Right cardiac atrium (tissue), 5 donors: ENCODE measurements around the gene VASH1. TPM values are rescaled to one million over a fixed set of nuclear protein-coding genes. Genes with fewer than 3 reads are reported as not detected.
A peak's percentile ranks its signal among the peaks of the same experiment; 100 is the strongest.

Experiments used
- ATAC-seq, 2 donors: fragments of 200-7000 bp; cut with Tn5 transposase; one replicate each; pipeline versions ENCODE4 v1.8.0 to v1.9.1; 2020; ENCODE audit warnings: moderate library complexity in 2 of 2, mild to moderate bottlenecking in 1 of 2
- DNase-seq, 3 donors: peaks; one replicate each; pipeline ENCODE4 v3.0.0-alpha.2; 2020
- H3K27ac ChIP-seq: one replicate; pipeline ENCODE4 v1.5.1; 2013; ENCODE audit warnings: mild to moderate bottlenecking, low read length, control low read depth, moderate library complexity
- H3K27me3 ChIP-seq: one replicate; pipeline ENCODE4 v1.6.1; 2013; ENCODE audit not compliant: control insufficient read depth, insufficient read depth
- H3K4me1 ChIP-seq: one replicate; pipeline ENCODE4 v1.6.1; 2013; ENCODE audit warnings: low read length; ENCODE audit not compliant: control insufficient read depth, insufficient read depth
- H3K4me3 ChIP-seq: one replicate; pipeline ENCODE4 v1.5.1; 2013; ENCODE audit warnings: low read length, control low read depth
- H3K9me3 ChIP-seq: one replicate; pipeline ENCODE4 v1.6.1; 2013; ENCODE audit warnings: low read length; ENCODE audit not compliant: control insufficient read depth
- WGBS: extraction: QIAGEN DNeasy Blood & Tissue Kit; methylation state at CpG from one replicate; pipeline ENCODE4 v1.1.7; 2013; 5-methylcytosine and 5-hydroxymethylcytosine counted together
- intact Hi-C, 4 donors: fragments of 100-400 bp; cut with DNase I; formaldehyde crosslinking; loops; one replicate each; pipeline versions ENCODE4 v1.11.0 to v1.14.0; 2022 to 2023
- polyA plus RNA-seq: library from polyadenylated mRNA; stranded (reverse); fragments of 200-250 nt; gene quantifications from one replicate; pipeline ENCODE4 v1.2.3, GENCODE V29; 2013
- total RNA-seq, 4 donors: library from RNA; stranded (reverse); fragmentation: NEBNext Ultra II Directional; extraction: Animal tissue kit (Norgen Biotek cat#: 25700); gene quantifications; one replicate each; pipeline ENCODE4 v1.2.1, GENCODE V29; 2021
- donor health status: healthy with polysubstance abuse.
- donor health status: DM: no; HTN: yes; CAD: no.
- donor health status: DM: no; HTN: no; CAD: no.
- donor health status: DM: no; HTN: yes; CAD: no; lungs with severe emphysema.
- donor health status: DM: yes; HTN: yes; CAD: no.

VASH1 gene
- total and polyA plus RNA-seq, 5 donors, result 23.1 to 85.2 (median 36.3) TPM

DNA sequence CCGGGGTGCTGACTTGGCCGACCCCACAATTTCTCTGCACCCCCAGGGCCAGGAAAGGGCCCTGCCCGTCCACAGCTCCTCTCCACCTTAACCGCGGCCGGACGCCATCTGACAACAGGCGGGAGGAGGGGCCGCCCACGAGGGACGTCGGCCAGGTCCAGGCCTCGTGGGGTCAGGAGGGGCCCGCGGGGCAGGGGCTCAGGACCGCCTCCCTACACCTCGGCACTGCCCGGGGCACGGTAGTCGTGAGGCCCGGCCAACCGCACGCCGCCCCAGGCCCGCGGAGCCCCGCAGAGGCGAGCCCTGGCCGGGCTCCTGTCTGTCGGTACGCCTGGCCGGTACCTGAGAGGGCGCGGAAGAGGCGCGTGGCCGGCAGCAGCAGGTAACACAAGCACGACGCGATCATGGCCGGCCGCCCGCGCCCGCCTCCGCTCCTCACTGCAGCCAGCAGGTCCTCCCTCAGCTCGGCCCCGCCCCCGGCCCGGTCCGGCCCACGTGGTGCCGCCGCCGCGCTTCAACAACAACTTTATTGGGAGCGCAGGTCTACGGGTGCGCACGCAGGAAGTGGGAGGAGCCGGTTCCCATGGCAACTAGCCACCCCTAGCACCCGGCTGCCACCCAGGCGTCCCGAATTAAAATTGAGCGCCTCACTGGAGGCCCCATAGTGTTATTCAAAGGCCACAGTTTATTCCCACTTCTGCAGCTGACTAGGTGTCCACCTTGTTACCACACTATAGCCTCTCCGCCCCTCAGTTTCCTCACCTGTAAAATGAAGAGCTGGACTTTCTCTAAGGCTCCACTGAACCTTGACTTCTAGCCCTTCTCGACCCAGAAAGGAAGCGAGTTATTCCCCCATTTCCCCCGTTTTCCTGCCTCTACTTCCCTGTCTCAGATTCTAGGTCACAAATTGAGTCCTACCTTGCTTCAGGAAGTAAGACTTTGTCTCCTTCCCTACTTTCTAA lies 51.4 kb downstream of the VASH1 start, which contains the start of gene ANGEL1:
Gene ANGEL1 (minus strand): TSS at position 461 of the 962 bp plus-strand sequence. CDS start 55 bp downstream, at position 406.
- WGBS, result 4% methylated on average over 69 of the region's 69 CpGs
- peak within 1 kb of the TSS; percentile 83 for H3K4me3 ChIP-seq
- intact Hi-C loops, result no loop called here

DNA sequence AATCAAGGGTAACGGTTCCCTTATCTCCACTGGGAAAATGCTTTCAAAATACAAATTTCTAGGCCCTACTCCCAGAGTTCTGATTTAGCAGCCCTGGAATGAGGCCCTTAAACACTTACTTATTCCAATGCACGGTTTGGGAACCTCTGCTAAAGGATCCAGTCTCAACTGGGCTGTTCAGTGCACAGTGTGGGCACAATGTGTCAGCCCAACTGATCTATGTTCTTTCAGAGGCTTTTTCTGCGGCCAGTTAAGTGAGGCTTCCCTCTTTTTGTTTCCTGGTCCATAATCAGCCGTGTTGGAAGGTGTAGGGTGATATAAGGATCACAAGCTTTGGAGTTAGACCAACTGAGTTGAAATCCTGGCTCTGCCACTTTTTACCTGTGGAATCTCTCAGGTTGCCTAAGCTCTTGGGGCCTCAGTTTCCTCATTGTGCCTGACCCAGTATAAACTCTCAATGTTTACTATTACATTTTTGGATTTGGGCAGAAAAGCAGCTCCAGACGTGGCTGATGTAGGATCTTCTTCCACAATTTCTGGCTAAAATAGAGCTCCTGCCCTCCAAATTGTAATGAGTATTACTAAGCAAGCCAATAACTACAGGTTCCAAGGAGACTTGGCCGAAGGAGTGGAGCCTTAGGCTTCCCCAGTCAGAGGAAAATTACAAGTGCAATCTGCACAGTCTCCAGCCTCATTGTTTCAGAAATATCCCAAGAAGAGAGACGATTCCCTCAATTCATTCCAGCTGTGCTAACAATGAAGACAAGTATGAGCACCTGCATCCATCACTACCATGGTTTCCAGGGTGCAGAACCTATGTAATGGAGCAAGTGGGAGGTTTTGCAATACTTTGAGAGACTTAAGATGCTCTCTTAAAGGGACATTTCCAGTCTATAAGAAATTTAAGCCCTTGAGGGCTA lies 53.7 kb downstream of the VASH1 start:
- ATAC-seq, result no peak

More for the DNA sequence above, 51.4 kb downstream of the VASH1 start, which contains the start of gene ANGEL1:
- ATAC-seq (peak; percentile 94), DNase-seq (peak; percentile 96 to 99 (median 99))
- peak within 1 kb of the TSS; percentile 80 for H3K27ac ChIP-seq
- no peaks in the 10 kb centered on the region for H3K9me3 ChIP-seq
- no peaks in the 10 kb centered on the region for H3K4me1 ChIP-seq
- no peaks in the 10 kb centered on the region for H3K27me3 ChIP-seq

DNA sequence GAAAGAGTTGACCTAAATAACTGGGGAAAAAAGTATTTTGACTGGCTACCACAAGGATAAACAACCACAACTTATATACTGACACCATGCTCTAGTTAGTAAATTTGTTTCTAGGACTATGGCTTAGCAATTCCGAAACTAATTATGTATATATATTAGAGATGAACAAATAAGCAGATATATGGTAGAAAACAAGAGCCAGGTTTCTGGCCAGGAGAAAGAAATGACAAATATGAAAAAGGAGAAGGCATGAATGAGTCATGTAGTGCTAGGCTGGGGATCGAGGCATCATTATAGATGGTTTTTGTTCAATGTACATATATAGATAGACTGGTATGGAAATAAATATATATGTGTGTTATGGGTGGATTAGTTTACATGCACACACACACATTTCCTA lies 59.4 kb downstream of the VASH1 start:
- ATAC-seq (no peak), DNase-seq (no peak)
- Histone ChIP-seq H3K4me3 (no peak overlapping the region), H3K9me3 (no peaks in the 10 kb centered on the region), H3K27me3 (no peaks in the 10 kb centered on the region), H3K27ac (no peak overlapping the region), H3K4me1 (no peaks in the 10 kb centered on the region)
- 89% methylated on average over 2 of the region's 2 CpGs for whole genome bisulfite sequencing
- intact Hi-C loops, result no loop called here

More for the DNA sequence above, 53.7 kb downstream of the VASH1 start:
- no peaks in the 10 kb centered on the region for H3K4me1 ChIP-seq
- H3K27ac ChIP-seq, result peak overlapping the region; percentile 15
- intact Hi-C loops, result no loop called here
- H3K4me3 ChIP-seq, result no peak overlapping the region
- H3K27me3 ChIP-seq, result no peaks in the 10 kb centered on the region
- 65% methylated on average over 7 of the region's 7 CpGs for WGBS
- no peaks in the 10 kb centered on the region for H3K9me3 ChIP-seq
- DNase-seq, result no peak

DNA sequence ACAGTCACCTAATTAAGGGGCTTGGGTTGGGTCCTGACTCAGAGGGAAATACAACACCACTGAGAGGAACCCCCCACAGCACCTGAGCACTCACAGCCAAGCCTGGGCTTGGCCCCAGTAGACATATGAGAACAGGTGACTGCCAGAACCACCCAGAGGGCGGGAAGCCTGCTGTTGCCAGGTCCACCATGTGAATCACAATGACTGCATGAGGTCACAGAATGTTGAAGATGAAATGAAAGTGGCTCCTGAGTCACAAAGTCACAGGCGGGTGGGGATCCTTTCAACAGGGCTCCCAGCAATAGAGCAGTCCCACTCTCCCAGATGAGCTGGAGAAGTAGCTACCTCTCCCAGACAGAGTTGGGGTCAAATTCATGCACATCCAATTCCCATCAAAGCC lies 64.9 kb downstream of the VASH1 start, which contains the start of gene LRRC74A:
Gene LRRC74A (plus strand): TSS at position 287 of the 400 bp plus-strand sequence. CDS start 290 bp downstream, outside the sequence.
- no peak within 1 kb of the TSS for H3K4me3 ChIP-seq
- WGBS, result 95% methylated on average over 2 of the region's 2 CpGs
- no peaks in the 10 kb centered on the region for H3K9me3 ChIP-seq
- no peak for DNase-seq
- no peak for ATAC-seq
- no peak within 1 kb of the TSS for H3K27ac ChIP-seq
- intact Hi-C loops, result no loop called here
- peaks cover 3% of the 10 kb centered on the region for H3K4me1 ChIP-seq
- no peaks in the 10 kb centered on the region for H3K27me3 ChIP-seq

DNA sequence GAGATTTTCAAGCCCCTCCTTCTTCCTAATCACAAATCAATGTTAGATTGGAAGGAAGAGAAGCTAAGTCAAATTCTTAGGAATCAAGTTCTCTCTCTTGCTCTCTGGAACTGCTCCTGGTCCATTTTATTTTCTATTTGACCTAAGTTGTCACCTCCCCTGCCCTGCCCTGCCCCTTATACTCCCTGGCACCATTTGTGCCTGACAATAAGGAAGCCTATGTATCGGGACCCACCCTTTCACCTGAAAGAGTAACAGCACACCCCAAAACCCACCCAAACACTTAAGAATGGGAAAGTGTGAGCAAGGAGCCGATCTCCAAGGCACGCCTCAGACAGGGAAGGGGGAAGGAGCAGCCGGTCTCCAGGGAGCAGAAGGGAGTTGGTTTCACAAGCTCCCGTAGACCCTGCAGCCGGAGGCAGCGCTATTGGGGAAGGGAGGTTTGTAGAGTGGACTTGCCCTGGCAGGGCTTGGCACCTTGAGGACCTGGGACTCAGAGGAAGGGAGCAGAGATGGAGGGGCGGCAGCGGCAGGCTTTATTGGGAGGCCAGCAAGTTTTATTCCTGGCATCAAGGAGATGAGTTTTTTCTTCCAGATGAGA lies 66.5 kb downstream of the VASH1 start:
- no peaks in the 10 kb centered on the region for H3K27me3 ChIP-seq
- DNase-seq, result peak; percentile 75 to 87 (median 81)
- ATAC-seq, result peak; percentile 67 to 68
- 61% methylated on average over 9 of the region's 9 CpGs for WGBS
- H3K4me1 ChIP-seq, result peaks cover 3% of the 10 kb centered on the region
- H3K4me3 ChIP-seq, result peak overlapping the region; percentile 34
- intact Hi-C loops, result no loop called here
- peak overlapping the region; percentile 15 for H3K27ac ChIP-seq
- no peaks in the 10 kb centered on the region for H3K9me3 ChIP-seq

DNA sequence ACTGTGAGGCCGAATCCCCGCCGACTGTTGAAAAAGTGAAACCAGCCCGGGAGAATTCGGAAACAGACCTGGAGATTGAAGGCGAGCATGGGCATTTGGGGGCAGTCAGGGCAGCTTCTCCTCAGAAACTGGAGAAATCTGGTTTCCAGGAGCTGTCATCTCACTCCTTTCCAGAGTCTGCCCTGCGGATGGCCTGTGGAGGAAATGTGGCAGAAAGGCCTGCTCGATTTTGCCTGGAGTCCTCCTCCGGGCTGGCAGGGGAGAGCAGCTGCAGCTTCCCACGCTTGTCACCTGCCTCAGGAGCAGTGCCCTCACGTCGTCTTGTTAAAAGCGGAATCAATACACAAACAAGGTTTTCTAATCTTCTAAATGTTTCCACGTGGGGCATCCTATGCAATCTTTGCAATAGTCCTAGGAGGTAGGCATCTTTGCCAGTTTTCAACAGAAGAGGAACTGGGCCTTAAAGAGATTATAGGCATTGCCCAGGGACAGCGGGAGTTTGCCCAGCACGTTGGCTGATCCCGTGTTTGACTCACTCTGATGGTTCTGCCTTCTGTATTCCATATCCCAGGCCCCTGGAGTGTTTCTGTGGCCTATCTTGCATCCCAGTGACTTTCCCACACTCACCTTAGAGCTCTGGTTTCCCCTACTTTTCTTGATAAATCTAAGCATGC lies 67.2 kb downstream of the VASH1 start:
- ATAC-seq (no peak), DNase-seq (no peak)
- Histone ChIP-seq H3K9me3 (no peaks in the 10 kb centered on the region), H3K4me1 (peaks cover 3% of the 10 kb centered on the region), H3K27me3 (no peaks in the 10 kb centered on the region), H3K27ac (peak overlapping the region; percentile 15), H3K4me3 (peak overlapping the region; percentile 34)
- intact Hi-C loops, result no loop called here
- WGBS, result 59% methylated on average over 17 of the region's 17 CpGs

DNA sequence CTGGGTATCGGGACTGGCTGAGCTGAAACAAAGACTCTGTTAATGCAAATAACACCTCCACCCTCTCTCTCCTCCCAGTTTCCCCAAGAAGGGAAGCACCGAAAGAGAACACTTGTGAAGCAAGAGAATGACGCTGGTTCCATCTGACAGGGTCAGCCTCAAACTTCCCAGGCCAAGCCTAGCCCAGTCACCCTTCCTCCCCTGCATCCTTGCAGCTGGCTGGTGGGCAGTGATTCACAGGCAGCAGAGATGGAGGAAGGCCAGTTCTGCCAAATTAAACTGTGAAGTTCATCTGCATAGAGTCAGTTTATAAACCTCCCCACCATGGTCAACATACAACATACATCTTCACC lies 67.7 kb downstream of the VASH1 start:
- H3K27ac ChIP-seq, result no peak overlapping the region
- intact Hi-C loops, result no loop called here
- H3K9me3 ChIP-seq, result no peaks in the 10 kb centered on the region
- 45% methylated on average over 3 of the region's 3 CpGs for WGBS
- H3K4me3 ChIP-seq, result no peak overlapping the region
- H3K4me1 ChIP-seq, result peaks cover 3% of the 10 kb centered on the region
- ATAC-seq, result peak; percentile 69 to 88
- H3K27me3 ChIP-seq, result no peaks in the 10 kb centered on the region
- peak; percentile 58 to 75 (median 71) for DNase-seq

DNA sequence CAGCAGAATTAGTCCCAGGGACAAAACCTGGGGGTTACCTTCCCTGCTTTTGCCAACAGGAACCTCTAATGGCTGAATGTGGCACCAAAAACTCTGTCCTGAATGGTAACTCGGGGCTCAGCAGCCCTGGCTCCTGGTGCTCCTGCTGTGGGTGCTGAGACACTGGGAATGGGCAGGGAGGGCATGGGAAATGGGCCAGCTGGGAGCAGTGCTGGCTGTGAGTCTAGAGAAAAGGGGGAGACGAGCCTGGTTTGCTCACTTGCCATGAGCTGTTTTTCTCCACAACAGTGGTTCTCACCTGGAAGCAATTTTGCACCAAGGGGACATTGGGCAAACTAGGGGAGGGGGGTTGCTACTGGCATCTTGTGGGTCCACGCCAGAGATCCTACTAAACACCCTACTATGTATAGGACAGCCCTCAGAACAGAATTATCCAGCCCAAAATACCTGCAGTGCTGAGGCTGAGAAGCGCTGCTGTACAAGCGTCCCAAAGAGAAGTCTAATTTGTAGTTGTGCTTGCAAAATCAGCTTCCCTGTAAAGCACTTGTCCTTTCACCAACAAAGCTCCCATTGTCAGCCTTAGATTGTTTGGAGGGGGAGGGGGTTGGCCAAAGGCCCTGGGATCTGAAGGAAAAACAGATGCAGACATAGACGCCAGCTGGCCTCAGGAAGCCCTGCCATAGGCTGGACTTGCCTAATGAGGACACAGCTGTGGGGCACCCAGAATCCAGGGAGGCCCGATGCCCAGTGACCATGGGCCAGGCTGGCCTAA lies 68.6 kb downstream of the VASH1 start:
- ATAC-seq (peak; percentile 67 to 85), DNase-seq (peak; percentile 88 to 96 (median 91))
- 55% methylated on average over 7 of the region's 7 CpGs for WGBS
- peak overlapping the region; percentile 6 for H3K27ac ChIP-seq
- intact Hi-C loops, result no loop called here
- no peaks in the 10 kb centered on the region for H3K9me3 ChIP-seq
- H3K4me1 ChIP-seq, result peaks cover 3% of the 10 kb centered on the region
- H3K27me3 ChIP-seq, result no peaks in the 10 kb centered on the region
- H3K4me3 ChIP-seq, result no peak overlapping the region

DNA sequence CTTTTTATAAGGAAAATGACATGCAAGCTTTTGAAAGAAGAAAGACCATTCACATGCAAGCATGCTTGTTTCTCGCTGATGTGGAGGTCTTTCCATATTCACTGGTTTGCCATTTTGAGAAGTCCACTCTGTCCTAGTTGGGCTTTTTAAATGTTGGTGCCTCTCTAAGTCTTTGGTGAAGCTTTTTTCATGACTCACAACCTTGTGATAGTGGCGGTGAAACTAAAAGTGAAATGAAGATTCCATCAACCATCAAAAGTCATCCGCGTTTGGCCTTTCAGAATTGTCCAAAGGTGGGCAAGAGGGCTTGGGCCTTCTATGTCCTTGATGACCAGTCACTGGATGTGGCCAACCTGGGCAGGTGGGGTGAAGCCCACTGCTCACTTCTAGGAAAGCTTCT lies 69.3 kb downstream of the VASH1 start:
- 90% methylated on average over 4 of the region's 4 CpGs for WGBS
- intact Hi-C loops, result no loop called here

More for the DNA sequence above, 69.3 kb downstream of the VASH1 start:
- no peaks in the 10 kb centered on the region for H3K27me3 ChIP-seq
- no peak overlapping the region for H3K27ac ChIP-seq
- H3K9me3 ChIP-seq, result no peaks in the 10 kb centered on the region
- H3K4me1 ChIP-seq, result peaks cover 3% of the 10 kb centered on the region
- DNase-seq, result no peak
- no peak overlapping the region for H3K4me3 ChIP-seq
- ATAC-seq, result no peak
